Activated CD8-positive, alpha-beta memory T cell treated with anti-CD3 and anti-CD28 coated beads, Interleukin-2, amount 10 ng/mL, durations not matched to agents 7 days and 5 days (primary cell): ENCODE data around the gene NFIC. TPM values are rescaled to one million over a fixed set of nuclear protein-coding genes. Genes with fewer than 3 reads are reported as not detected.

Experiments used
- ATAC-seq: fragments of 150-1000 bp; cut with Tn5 transposase; one replicate; pipeline ENCODE4 v1.10.0; 2021; ENCODE audit warnings: moderate library complexity
- CTCF ChIA-PET: fragments of 350-600 bp; sonication (Branson Sonifier 250); formaldehyde crosslinking; loops from one replicate; lab custom pipeline; 2021; ENCODE audit warnings: antibody characterized with exemption; lab: Charles Lee
- DNase-seq: peaks from one replicate; pipeline ENCODE4 v3.0.0-alpha.2; 2020
- H3K27ac Mint-ChIP-seq: one replicate; pipeline ENCODE4 v1.8.0; 2021; ENCODE audit warnings: mild to moderate bottlenecking, mixed read lengths
- H3K27me3 Mint-ChIP-seq: one replicate; pipeline ENCODE4 v1.8.0; 2021; ENCODE audit warnings: mixed read lengths
- H3K36me3 Mint-ChIP-seq: one replicate; pipeline ENCODE4 v1.8.0; 2021; ENCODE audit warnings: mild to moderate bottlenecking, mixed read lengths
- H3K4me1 Mint-ChIP-seq: one replicate; pipeline ENCODE4 v1.8.0; 2021; ENCODE audit warnings: mixed read lengths
- H3K4me3 Mint-ChIP-seq: one replicate; pipeline ENCODE4 v1.8.0; 2021; ENCODE audit warnings: mild to moderate bottlenecking, moderate library complexity, mixed read lengths
- H3K9me3 Mint-ChIP-seq: one replicate; pipeline ENCODE4 v1.8.0; 2022; ENCODE audit warnings: low read depth, mixed read lengths
- total RNA-seq, 2 experiments: library from RNA; stranded (reverse); gene quantifications; one replicate each; pipeline ENCODE4 v1.2.3, GENCODE V29; 2021

The NFIC gene
- total RNA-seq, 2 experiments from 2014 or later: 14.0 to 15.1 TPM

DNA sequence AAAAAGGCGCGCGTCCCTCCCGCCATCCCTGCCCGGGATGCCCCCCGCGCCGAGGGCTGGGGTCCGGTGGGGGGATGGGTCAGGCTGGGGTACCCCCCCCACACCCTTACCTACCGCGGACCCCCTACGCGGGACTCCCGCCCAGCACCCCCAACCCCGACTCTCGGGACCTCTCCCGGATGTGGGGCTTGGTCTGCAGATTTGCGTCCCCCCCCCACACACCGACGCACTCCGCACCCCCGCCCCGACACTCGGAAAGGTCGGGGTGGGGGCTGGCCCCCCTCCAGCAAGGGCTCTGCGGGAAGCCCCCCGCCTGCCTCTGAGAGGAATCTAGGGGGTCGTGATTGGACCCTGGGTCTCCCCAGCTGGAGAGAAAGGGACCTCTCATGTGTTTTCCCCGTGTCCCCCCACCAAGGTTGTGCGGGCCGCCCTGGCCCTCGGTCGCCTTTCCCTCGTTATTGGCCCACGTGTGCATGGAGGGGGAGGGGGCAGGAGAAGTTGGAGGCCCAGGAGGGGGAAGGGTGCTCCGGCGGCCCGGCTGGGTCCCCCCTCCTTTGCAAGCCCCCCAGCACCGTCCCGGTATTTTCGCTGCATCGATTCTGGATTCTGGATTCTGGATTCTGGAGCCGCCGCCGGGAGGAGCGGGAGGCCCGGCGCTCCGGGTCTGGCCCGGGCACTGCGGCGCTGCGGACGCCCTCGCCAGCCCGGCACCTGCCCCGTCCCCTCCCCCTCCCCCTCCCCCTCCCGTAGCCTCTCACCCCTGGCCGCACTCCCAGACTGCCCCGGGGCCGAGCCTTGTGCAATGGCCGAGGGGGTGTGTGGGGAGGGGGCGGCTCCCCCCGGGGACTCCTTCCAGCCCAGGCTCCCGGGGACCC lies 607 bp downstream of the NFIC start:
- Mint-ChIP-seq H3K27ac (no peak overlapping the region), H3K4me3 (no peak overlapping the region), H3K4me1 (peaks cover 20% of the 10 kb centered on the region), H3K9me3 (no peaks in the 10 kb centered on the region), H3K27me3 (peaks cover 21% of the 10 kb centered on the region), H3K36me3 (no peaks in the 10 kb centered on the region)
- ATAC-seq (peak; percentile 29), DNase-seq (no peak)
- CTCF ChIA-PET: no interaction called here

DNA sequence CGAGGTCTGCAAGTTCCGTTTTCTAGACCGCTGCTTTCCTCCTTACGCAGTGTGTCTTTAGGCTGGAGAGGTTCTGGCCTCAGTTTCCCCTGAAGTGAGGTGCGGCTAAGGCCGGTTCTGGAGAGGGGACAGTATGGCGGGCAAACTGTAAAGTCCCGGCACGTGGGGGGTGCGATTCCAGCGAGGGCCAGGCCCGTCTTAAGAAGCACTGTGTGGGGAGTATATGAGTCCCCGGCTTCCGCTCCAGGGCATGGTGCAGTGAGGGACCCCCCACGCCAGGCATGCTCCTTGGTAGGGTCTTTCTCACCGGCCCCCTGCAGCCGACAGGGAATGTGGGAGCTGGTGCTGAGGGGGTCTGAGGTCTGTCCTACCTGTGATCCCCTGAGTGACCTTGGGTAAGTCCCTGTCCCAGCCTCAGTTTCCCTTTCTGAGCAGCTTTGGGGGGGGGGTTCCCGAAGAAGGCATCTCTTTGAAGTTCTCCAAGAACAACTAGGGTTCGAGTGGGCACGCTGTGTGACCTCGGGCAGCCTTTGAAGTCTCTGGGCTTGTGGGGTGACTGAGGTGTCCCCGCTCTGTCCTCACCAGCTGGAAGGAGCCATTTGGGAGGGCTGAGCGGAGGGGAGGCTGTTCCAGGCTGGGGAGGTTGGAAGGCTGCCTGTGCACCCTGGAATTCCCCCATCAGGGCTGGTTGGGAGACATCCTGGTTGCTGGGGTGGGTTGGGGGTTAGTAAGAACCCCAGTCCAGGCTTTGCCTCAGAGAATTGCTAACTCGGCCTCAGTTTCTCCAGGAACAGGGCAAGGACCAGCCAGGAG lies 1.5 kb downstream of the NFIC start:
- Mint-ChIP-seq H3K27me3 (peaks cover 21% of the 10 kb centered on the region), H3K36me3 (no peaks in the 10 kb centered on the region), H3K27ac (no peak overlapping the region), H3K4me1 (peaks cover 15% of the 10 kb centered on the region), H3K4me3 (no peak overlapping the region), H3K9me3 (no peaks in the 10 kb centered on the region)
- no peak for ATAC-seq
- no peak for DNase-seq
- CTCF ChIA-PET: no interaction called here

DNA sequence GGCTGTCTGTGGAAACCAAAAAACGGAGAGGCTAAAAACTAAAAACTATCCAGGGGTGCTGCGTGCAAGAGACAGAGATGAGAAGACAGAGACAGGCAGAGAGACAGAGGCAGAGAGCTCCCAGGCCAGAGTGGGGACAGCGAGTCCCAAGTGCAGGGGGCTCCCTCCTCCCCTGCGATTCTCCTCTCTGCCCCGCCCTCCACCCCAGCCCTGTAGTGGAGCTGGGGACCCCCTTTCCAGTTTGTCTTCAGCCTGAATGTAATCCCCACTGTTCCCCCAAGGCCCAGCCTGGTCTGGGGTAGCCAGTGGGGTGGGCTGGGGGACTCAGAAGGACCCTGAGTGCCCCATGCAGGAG lies 2.0 kb downstream of the NFIC start:
- Mint-ChIP-seq H3K4me3 (no peak overlapping the region), H3K27ac (no peak overlapping the region), H3K27me3 (peaks cover 21% of the 10 kb centered on the region), H3K9me3 (no peaks in the 10 kb centered on the region), H3K4me1 (peaks cover 15% of the 10 kb centered on the region), H3K36me3 (no peaks in the 10 kb centered on the region)
- CTCF ChIA-PET: no interaction called here
- DNase-seq: no peak
- no peak for ATAC-seq

DNA sequence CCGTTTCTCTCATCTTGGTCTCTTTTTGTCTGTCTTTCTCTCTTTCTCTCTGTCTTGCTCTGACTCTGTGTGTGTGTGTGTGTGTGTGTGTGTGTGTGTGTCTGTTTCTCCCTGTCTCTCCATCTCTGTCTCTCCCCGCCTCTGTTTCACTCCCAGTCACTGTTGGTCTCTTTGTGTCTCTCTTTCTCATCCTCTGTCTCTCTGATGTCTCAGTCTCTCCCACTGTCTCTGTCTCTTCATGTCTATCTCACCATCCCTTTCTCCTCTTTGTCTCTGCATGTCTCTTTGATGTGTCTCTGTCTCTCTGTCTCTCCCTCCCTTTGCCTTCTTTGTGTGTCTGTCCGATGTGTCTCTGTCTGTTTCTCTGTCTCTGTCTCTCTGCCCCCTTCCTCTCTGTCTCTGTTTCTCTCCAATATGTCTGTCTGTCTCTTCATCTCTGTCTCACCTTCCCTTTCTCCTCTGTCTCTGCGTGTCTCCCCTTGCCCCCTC lies 2.5 kb downstream of the NFIC start:
- Mint-ChIP-seq H3K4me3 (no peak overlapping the region), H3K27me3 (peaks cover 21% of the 10 kb centered on the region)

DNA sequence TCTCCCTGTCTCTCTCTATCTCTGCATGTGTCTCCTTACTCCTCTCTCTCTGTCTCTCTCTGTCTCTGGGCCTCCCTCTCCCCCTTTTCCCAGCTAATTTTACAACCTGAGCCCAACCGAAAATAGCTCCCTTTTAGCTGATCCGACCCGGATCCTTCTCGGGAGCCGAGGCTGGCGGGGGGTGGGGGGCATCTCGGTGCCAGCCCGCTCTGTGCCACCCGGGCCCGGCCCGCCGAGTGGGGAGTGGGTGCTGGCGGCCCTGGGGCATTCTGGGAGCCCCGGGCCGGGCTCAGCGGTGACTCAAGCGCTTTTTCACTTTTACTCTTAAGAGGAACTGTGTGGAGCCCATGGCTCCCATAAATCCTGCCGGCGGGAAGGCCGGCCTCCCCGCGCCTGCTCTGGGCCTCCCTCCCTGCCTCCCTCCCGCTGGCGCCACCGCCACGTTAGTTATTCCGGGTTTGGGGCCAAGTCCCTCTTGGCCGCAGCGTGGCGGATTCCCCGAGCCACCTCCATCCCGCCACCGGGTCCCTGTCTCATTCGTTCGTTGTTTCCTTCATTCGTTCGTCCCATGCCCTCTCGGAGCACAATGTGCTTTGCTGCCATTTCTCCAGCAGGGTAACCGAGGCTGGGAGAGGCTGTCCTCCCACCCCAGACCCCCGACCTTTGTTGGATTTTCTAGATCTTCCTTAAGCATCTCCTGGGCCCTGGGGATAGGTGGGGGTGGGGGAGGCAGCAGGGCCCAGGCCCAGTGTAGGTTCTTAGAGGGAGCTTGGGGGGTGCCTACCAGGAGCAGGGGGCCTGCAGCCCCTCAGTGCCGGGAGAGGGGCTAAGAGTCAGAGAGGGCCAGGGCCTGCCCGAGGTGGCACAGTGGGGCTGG lies 3.2 kb downstream of the NFIC start:
- H3K27me3 Mint-ChIP-seq: peaks cover 21% of the 10 kb centered on the region
- ATAC-seq (no peak), DNase-seq (no peak)
- CTCF ChIA-PET: no interaction called here
- no peak overlapping the region for H3K27ac Mint-ChIP-seq
- no peaks in the 10 kb centered on the region for H3K9me3 Mint-ChIP-seq
- H3K36me3 Mint-ChIP-seq: no peaks in the 10 kb centered on the region
- H3K4me1 Mint-ChIP-seq: peaks cover 15% of the 10 kb centered on the region
- no peak overlapping the region for H3K4me3 Mint-ChIP-seq

More for the DNA sequence above, 2.5 kb downstream of the NFIC start:
- no peaks in the 10 kb centered on the region for H3K9me3 Mint-ChIP-seq
- peaks cover 15% of the 10 kb centered on the region for H3K4me1 Mint-ChIP-seq
- DNase-seq: no peak
- H3K36me3 Mint-ChIP-seq: no peaks in the 10 kb centered on the region
- no peak overlapping the region for H3K27ac Mint-ChIP-seq
- ATAC-seq: no peak
- CTCF ChIA-PET: no interaction called here

DNA sequence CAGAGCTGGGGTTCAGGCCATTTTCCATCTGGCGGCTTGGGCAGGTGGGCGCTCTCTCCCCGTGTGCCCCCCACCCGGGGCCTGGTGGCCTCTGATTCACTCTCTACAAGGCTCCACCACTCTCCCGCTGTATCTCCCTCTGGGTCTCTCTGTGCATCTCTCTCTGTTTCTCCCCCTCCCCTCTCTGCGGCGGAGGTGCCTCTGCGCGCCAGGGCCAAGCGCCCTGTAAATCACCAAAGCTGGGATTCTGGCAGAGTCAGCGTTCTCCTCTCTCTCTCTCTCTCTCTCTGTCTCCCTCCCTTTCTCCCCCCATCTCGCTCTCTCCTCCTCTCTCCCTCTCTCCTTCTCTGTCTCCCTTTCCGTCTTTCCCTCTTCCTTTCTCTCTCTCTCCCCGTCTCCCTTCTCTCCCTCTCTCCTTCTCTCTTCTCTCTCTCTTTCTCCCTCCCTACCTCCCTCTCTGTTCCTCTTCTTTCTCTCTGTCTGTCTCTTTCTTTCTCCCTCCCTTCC lies 3.9 kb downstream of the NFIC start:
- no peak for ATAC-seq
- Mint-ChIP-seq H3K4me1 (peaks cover 15% of the 10 kb centered on the region), H3K9me3 (no peaks in the 10 kb centered on the region), H3K27me3 (peaks cover 18% of the 10 kb centered on the region), H3K36me3 (no peaks in the 10 kb centered on the region), H3K4me3 (no peak overlapping the region), H3K27ac (no peak overlapping the region)
- CTCF ChIA-PET: no interaction called here
- no peak for DNase-seq

DNA sequence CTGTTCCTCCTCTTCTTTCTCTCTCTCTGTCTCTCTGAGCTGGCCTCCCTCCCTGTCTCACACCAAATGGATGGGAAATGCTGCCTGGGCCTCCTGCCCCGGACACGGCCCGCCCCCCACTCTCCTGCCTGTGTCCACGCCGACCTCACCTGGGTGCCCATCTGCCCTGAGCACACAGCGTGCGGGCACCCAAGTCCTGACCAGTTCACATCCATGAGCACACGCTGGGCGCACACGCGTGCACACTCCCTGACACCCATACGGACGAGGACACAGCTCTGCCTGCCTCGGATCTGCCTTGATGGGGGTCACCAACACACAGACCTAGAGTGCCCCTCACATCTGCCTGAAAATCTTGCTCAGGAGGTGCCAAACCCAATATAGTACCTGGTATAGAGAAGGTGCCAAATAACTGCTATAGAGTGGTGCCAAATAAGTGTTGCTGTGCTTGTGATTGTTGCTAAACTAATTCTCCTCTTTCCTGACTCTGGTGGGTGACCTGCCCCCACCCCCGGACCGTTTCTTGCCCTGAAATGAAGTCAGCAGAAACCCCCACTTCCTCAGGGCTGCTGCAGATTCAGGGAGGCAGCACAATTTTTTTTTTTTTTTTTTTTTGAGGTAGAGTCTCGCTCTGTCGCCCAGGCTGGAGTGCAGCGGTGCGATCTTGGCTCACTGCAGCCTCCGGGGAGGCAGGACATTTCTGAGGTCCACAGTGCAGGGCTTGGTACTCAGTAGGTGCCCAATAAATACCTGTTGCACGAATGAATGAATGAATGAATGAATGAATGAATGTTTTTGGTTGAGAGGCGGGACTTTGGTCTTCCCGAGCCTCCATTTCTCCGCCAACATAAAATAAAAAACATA lies 4.6 kb downstream of the NFIC start:
- H3K27ac Mint-ChIP-seq: no peak overlapping the region
- DNase-seq (no peak), ATAC-seq (no peak)
- no peaks in the 10 kb centered on the region for H3K9me3 Mint-ChIP-seq
- no peak overlapping the region for H3K4me3 Mint-ChIP-seq
- H3K27me3 Mint-ChIP-seq: peaks cover 13% of the 10 kb centered on the region
- H3K36me3 Mint-ChIP-seq: no peaks in the 10 kb centered on the region
- CTCF ChIA-PET: interaction anchor here (0.6 kb wide), 1 partner anchor 318 kb away, joined by 4 read pairs; no protein-coding TSS in a partner anchor
- peaks cover 15% of the 10 kb centered on the region for H3K4me1 Mint-ChIP-seq

DNA sequence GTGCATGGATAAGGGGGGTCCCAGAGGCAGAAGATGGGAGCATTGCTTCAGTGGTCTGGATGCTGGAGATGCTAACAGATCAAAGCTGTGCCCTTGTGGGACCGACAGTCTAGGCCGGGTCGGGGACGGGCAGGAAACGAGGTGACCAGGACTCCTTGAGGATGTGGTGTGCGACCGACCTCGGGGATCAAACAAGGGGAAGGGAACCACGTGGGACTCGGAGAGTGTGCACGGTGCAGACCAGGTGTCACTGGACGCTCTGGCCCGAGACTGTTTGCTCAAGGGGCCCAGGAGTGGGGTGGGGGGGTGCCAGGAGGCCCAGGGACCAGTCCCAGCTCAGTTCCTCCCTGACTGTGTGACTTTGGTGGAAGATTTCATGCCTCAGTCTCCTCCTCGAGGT lies 6.0 kb downstream of the NFIC start:
- peaks cover 15% of the 10 kb centered on the region for H3K4me1 Mint-ChIP-seq
- H3K27me3 Mint-ChIP-seq: peaks cover 13% of the 10 kb centered on the region
- H3K4me3 Mint-ChIP-seq: no peak overlapping the region
- ATAC-seq: no peak
- CTCF ChIA-PET: no interaction called here
- no peak for DNase-seq
- no peak overlapping the region for H3K27ac Mint-ChIP-seq
- H3K36me3 Mint-ChIP-seq: no peaks in the 10 kb centered on the region
- H3K9me3 Mint-ChIP-seq: no peaks in the 10 kb centered on the region

DNA sequence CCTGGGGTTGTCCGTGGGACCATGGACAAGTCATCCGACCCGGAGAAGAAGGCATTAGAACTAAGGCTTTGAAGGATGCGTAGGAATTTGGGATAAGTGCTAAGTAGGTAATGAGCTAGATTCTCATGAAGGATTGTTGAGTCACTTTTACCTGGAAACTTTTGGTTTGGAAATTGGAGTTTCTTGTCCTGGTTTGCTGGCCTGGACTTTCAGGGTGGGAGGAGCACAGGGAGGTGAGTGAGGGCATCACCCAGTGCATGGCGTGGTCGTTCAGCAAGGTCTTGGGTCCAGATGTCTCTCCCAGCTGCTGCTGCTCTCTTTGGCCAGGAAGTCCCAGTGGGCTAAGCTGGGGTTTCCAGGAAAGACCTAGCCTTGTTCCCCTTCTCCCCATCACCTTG lies 7.6 kb downstream of the NFIC start:
- Mint-ChIP-seq H3K27ac (no peak overlapping the region), H3K27me3 (peaks cover 2% of the 10 kb centered on the region), H3K4me1 (peaks cover 11% of the 10 kb centered on the region), H3K36me3 (no peaks in the 10 kb centered on the region), H3K9me3 (no peaks in the 10 kb centered on the region), H3K4me3 (no peak overlapping the region)
- CTCF ChIA-PET: no interaction called here
- ATAC-seq (no peak), DNase-seq (no peak)

DNA sequence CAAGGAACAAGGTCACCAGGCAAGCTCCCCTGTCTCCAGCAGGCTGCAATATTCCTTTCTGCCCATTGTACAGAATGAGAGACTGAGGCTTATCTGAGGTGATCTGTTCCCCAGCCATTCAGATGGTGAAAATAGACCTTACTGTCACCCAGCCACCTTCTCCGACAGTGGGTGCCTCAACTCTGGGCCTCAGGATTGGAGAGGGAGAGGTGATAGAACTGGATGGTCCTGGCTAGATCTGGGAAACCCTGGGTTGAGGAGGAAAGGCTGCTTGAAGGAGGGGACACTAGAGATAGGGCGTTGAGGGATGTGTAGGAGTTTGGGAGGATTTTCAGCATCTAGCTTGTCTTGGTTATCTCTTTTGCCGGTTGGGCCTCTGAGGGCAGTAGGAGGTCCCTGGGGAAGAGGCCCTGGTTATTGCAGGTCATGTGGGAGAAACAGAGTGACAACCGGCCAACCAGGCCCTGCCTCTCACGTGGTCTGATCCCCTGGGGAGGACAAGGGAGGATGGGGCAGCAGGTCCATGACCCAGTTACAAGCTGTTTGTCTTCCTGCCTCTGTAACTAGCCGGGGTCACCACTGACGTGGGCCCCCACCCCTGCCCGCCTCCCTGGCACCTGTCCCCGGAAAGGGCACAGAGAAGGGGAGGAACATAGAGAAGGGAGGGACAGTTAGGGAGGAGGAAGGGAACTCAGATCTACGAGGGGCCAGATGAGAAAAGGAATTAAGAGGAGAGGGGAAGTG lies 8.2 kb downstream of the NFIC start:
- ATAC-seq (no peak), DNase-seq (no peak)
- Mint-ChIP-seq H3K4me3 (no peak overlapping the region), H3K4me1 (peaks cover 8% of the 10 kb centered on the region), H3K27me3 (no peaks in the 10 kb centered on the region), H3K9me3 (no peaks in the 10 kb centered on the region), H3K36me3 (no peaks in the 10 kb centered on the region), H3K27ac (no peak overlapping the region)
- CTCF ChIA-PET: no interaction called here

DNA sequence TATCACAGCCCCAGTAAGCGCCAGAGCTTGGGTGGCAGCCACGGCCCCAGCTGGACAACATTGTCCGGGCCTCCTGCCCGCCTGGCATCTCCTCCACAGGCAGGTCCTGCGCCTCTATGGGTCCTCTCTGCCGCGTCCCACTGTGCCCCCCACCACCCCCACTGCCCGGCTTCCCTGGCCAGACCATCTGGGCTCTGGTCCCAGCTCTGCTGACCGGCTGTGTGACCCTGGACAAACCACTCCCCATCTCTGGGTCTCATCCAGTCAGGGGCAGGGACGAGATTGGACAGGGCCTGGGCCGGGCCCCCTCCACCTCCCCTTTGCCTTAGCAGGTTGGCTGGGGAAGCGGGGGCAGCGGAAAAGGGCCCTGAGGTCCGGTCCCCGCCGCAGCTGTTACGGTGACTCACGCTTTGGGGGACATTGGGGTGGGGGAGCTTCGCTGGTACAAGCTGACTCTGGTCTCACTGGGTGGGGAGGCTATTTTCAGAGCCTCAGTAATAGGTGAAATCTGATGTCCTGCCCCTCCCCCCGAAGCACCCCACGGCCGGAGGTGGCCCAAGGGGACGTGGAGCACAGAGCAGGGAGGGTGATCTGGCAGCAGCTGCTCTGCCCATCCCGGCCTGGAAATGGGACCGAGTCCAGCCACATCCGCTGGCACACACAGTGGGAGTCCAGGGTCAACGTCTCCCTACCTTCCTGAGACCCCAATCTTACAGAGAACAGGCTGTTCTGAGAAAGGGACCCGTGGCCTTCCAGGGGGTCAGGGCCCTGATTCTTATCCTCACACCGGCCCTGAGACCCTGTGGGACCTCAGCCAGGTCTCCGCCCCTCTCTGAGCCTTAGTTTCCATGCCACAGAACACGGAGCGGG lies 9.1 kb downstream of the NFIC start:
- CTCF ChIA-PET: interaction anchor here (0.7 kb wide), 1 partner anchor 698 kb away, joined by 3 read pairs; no protein-coding TSS in a partner anchor
- Mint-ChIP-seq H3K27ac (no peak overlapping the region), H3K4me1 (peaks cover 6% of the 10 kb centered on the region), H3K9me3 (no peaks in the 10 kb centered on the region), H3K36me3 (no peaks in the 10 kb centered on the region), H3K27me3 (no peaks in the 10 kb centered on the region), H3K4me3 (no peak overlapping the region)
- ATAC-seq: no peak
- DNase-seq: no peak
